NB4 (cell line): Measurements from ENCODE around the gene TMED4.

Source experiments
- MYC ChIP-seq: IDR thresholded peaks from 2 replicates; pipeline ENCODE4 v1.6.1; 2011; ENCODE audit warnings: low read depth, low read length
- TF ChIP-seq, protein P1 (sequence below): IDR thresholded peaks from one replicate; pipeline ENCODE4 v1.5.1; 2012; ENCODE audit warnings: low read depth, low read length
- TF ChIP-seq, protein P2 (sequence below): IDR thresholded peaks from 2 replicates; pipeline ENCODE4 v1.6.1; 2011; ENCODE audit warnings: low read depth, low read length

DNA sequence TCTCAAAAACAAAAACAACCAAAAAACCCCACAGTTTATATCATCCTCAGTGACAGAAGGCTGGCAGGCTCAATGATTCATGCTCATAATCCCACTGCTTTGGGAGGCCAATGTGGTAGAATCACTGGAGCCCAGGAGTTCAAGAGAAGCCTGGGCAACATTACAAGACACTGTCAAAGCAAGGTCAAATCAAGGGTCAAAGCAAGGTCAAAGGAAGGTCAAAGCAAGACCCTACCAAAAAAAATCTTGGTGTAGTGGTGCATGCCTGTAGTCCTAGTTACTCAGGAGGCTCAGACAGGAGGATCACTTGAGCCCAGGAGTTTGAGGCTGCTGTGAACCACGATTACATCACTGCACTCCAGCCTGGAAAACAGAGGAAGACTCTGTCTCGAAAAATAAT, 26.7 kb downstream of the TMED4 start:
- TF ChIP-seq, protein P1, sequence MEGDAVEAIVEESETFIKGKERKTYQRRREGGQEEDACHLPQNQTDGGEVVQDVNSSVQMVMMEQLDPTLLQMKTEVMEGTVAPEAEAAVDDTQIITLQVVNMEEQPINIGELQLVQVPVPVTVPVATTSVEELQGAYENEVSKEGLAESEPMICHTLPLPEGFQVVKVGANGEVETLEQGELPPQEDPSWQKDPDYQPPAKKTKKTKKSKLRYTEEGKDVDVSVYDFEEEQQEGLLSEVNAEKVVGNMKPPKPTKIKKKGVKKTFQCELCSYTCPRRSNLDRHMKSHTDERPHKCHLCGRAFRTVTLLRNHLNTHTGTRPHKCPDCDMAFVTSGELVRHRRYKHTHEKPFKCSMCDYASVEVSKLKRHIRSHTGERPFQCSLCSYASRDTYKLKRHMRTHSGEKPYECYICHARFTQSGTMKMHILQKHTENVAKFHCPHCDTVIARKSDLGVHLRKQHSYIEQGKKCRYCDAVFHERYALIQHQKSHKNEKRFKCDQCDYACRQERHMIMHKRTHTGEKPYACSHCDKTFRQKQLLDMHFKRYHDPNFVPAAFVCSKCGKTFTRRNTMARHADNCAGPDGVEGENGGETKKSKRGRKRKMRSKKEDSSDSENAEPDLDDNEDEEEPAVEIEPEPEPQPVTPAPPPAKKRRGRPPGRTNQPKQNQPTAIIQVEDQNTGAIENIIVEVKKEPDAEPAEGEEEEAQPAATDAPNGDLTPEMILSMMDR, result no peak
- TF ChIP-seq MYC, result no peak
- TF ChIP-seq, protein P2, sequence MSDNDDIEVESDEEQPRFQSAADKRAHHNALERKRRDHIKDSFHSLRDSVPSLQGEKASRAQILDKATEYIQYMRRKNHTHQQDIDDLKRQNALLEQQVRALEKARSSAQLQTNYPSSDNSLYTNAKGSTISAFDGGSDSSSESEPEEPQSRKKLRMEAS, result no peak
